Measurements from ENCODE around the gene CDC42BPG.
A peak's percentile ranks its signal among the peaks of the same experiment; 100 is the strongest.

Gene CDC42BPG

GRCh38 chr11:64802370-64803157, 41.9 kb downstream of the CDC42BPG start:
- DNase-seq, result peak; percentile 34

- no peak for DNase-seq
Measured at GRCh38 chr11:64801561-64802369, 42.7 kb downstream of the CDC42BPG start.

GRCh38 chr11:64801158-64801464, 43.3 kb downstream of the CDC42BPG start:
- DNase-seq, result no peak

GRCh38 chr11:64800303-64801157, 43.9 kb downstream of the CDC42BPG start:
- DNase-seq, result no peak

- DNase-seq, result no peak
Measured at GRCh38 chr11:64799623-64800302, 44.7 kb downstream of the CDC42BPG start.

- DNase-seq, result no peak
Measured at GRCh38 chr11:64799256-64799622, 45.2 kb downstream of the CDC42BPG start.

- DNase-seq, result no peak
Measured at GRCh38 chr11:64796757-64797541, 47.5 kb downstream of the CDC42BPG start.

- DNase-seq, result no peak
Measured at GRCh38 chr11:64796047-64796756, 48.3 kb downstream of the CDC42BPG start.

GRCh38 chr11:64794526-64794925, 49.9 kb downstream of the CDC42BPG start:
- no peak for DNase-seq

GRCh38 chr11:64793271-64794160, 50.9 kb downstream of the CDC42BPG start:
- DNase-seq, result no peak

- DNase-seq, result no peak
Measured at GRCh38 chr11:64792482-64792881, 52.0 kb downstream of the CDC42BPG start.

- no peak for DNase-seq
Measured at GRCh38 chr11:64791781-64792291, 52.6 kb downstream of the CDC42BPG start.

GRCh38 chr11:64790205-64791095, 54.0 kb downstream of the CDC42BPG start:
- DNase-seq, result no peak

GRCh38 chr11:64789331-64790204, 54.9 kb downstream of the CDC42BPG start:
- DNase-seq, result no peak

GRCh38 chr11:64788321-64789215, 55.9 kb downstream of the CDC42BPG start:
- DNase-seq, result no peak

- peak; percentile 51 for DNase-seq
Measured at GRCh38 chr11:64787526-64788320, 56.7 kb downstream of the CDC42BPG start.

All from T-helper 9 cell (primary cell).